HG02840 (cell line): ENCODE results near the gene KIAA1549.
"Not testable (repeated sequence)": the region's sequence is repeated elsewhere in the genome, so short reads cannot be mapped to it uniquely, and the experiment has no call there.

Experiments used
- ATAC-seq: cut with Tn5 transposase; IDR thresholded peaks from one replicate; pipeline ENCODE4 v1.9.1; 2021; ENCODE audit warnings: mild to moderate bottlenecking, moderate library complexity, moderate number of reproducible peaks; ENCODE audit not compliant: unreplicated experiment, low FRiP score

KIAA1549 gene

GRCh38 chr7:138945821-138946220 lies 35.4 kb downstream of the KIAA1549 start:
- ATAC-seq, result no peak

- ATAC-seq, result no peak
Measured at GRCh38 chr7:138945154-138945553, 36.0 kb downstream of the KIAA1549 start.

- no peak for ATAC-seq
Measured at GRCh38 chr7:138944592-138944991, 36.6 kb downstream of the KIAA1549 start.

- ATAC-seq, result no peak
Measured at GRCh38 chr7:138943061-138943460, 38.1 kb downstream of the KIAA1549 start.

- ATAC-seq, result no peak
Measured at GRCh38 chr7:138941545-138941944, 39.6 kb downstream of the KIAA1549 start.

GRCh38 chr7:138940602-138941001 lies 40.6 kb downstream of the KIAA1549 start:
- ATAC-seq, result not testable (repeated sequence)

GRCh38 chr7:138937484-138937883 lies 43.7 kb downstream of the KIAA1549 start:
- no peak for ATAC-seq

- no peak for ATAC-seq
Measured at GRCh38 chr7:138935465-138936011, 45.7 kb downstream of the KIAA1549 start.

GRCh38 chr7:138934861-138935260 lies 46.3 kb downstream of the KIAA1549 start:
- ATAC-seq, result no peak

GRCh38 chr7:138934367-138934766 lies 46.8 kb downstream of the KIAA1549 start:
- no peak for ATAC-seq

- ATAC-seq, result no peak
Measured at GRCh38 chr7:138932870-138933269, 48.3 kb downstream of the KIAA1549 start.

GRCh38 chr7:138932427-138932826 lies 48.8 kb downstream of the KIAA1549 start:
- ATAC-seq, result no peak

GRCh38 chr7:138929969-138930368 lies 51.2 kb downstream of the KIAA1549 start:
- ATAC-seq, result no peak

- no peak for ATAC-seq
Measured at GRCh38 chr7:138926241-138926612, 55.0 kb downstream of the KIAA1549 start.

GRCh38 chr7:138924501-138925225 lies 56.5 kb downstream of the KIAA1549 start:
- ATAC-seq, result no peak

GRCh38 chr7:138921277-138921676 lies 59.9 kb downstream of the KIAA1549 start:
- no peak for ATAC-seq

GRCh38 chr7:138919911-138920310 lies 61.3 kb downstream of the KIAA1549 start:
- no peak for ATAC-seq

- ATAC-seq, result no peak
Measured at GRCh38 chr7:138919216-138919615, 62.0 kb downstream of the KIAA1549 start.

- no peak for ATAC-seq
Measured at GRCh38 chr7:138918756-138919155, 62.4 kb downstream of the KIAA1549 start.

GRCh38 chr7:138918176-138918575 lies 63.0 kb downstream of the KIAA1549 start:
- no peak for ATAC-seq

GRCh38 chr7:138917771-138918170 lies 63.4 kb downstream of the KIAA1549 start:
- no peak for ATAC-seq

GRCh38 chr7:138916731-138917130 lies 64.5 kb downstream of the KIAA1549 start:
- no peak for ATAC-seq
